Hematopoietic multipotent progenitor cell treated with erythropoietin and hydrocortisone succinate and interleukin-3 and kit ligand, for 17 days (in vitro differentiated cells): ENCODE measurements around the gene SALL2.

Source experiments
- DNase-seq: peaks from one replicate; pipeline ENCODE4 v3.0.0-alpha.2; 2015; ENCODE audit warnings: low spot score

Gene SALL2

GRCh38 chr14:21527318-21527679, 1.2 kb upstream of the SALL2 start:
- no peak for DNase-seq

DNA sequence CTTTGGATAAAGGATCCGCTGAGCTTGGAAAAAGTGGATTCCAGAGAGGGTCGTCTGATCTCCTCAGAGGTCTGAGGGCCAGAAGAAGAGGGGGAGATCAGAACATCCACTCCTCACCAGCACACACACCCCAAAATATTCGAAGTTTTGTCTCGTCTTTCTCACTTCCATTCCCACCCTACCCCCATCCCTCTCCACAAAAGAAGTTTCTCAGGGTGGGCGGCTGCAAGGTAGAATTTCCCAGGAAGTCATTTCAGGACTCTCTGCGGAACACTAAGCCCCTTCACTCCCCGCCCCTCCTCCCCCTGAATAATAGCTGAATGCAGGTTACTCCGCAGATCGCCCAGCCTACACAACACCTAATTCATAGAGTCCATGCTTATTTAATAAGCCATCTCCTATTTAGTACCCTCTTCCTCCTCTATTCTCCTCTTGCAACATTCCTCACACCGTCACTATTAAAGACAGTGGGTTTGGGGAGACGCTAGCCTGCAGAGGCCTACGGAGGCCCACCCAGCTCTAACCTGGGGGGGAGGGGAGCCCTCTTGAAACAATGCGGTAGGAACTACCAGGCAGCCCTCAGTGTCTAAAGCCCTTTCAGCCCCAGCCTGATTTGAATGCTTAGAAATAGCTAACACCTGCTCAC, 649 bp upstream of the SALL2 start:
- no peak for DNase-seq

- no peak for DNase-seq
Observed at GRCh38 chr14:21525571-21525961, 580 bp downstream of the SALL2 start.

- DNase-seq: no peak
Observed at GRCh38 chr14:21524575-21525490, 1.3 kb downstream of the SALL2 start.

DNA sequence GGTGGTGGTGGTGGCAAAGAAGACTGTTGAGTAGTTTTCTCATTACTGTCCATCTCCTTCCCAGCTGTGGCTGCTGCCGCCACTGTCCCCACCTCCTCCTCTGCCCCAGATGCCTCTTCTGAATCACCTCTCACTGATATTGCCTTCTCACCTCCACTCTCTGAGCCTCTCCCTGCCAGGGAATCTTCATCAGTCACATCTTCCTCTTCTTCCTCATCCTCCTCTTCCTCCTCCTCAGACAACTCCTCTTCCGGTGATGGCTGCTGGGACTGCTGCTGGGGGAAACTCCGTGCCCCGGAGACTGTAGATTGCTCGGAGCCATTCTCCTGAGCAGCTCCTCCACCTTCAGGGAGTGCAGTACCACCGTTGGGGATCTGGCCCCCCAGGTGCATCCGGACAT, 2.9 kb downstream of the SALL2 start:
- no peak for DNase-seq

DNA sequence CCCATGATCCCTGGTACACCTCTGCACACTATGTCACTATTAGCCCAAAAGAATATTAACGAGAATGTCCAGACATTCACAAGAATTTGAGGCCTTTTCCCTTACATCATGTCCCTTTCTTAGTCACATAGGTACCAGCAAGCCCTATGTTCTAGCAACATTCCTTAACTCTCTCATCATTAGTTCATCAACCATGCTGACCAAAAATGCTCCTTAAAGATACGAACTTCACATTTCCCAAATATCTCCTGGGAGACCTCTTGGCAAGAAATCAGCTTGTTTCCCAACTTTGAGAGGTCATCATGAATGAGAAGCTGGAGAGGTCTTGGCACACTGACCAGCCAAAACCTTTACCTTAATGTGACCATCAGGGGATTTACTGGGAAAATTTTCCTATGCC, 4.6 kb downstream of the SALL2 start:
- no peak for DNase-seq

DNA sequence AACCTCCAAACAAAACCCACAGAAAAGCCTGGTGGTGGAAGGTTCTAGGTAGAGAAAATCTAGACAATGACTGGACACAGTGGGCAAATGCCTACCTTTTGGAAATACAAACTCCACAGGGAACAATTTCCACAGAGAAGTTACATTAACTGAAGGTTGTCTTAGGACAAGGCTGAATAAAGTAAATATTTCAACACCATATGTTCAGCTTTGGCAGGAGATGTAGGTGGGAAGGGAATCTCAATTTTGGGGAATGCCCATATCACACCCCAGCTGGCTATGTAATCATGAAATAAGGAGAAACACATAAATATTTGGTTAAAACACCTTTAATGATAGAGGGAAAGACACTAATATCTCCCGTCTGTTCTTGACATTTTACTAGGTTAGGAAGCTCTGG, 5.4 kb downstream of the SALL2 start:
- DNase-seq: no peak

GRCh38 chr14:21518725-21519124, 7.4 kb downstream of the SALL2 start:
- DNase-seq: no peak

- no peak for DNase-seq
Observed at GRCh38 chr14:21514341-21514740, 11.8 kb downstream of the SALL2 start.

- DNase-seq: peak; percentile 97
Observed at GRCh38 chr14:21510735-21511657, 15.2 kb downstream of the SALL2 start, which contains the start of gene METTL3. Gene METTL3, minus strand, starts transcription at chr14:21511340. Its CDS starts 117 bp downstream, at chr14:21511223.

DNA sequence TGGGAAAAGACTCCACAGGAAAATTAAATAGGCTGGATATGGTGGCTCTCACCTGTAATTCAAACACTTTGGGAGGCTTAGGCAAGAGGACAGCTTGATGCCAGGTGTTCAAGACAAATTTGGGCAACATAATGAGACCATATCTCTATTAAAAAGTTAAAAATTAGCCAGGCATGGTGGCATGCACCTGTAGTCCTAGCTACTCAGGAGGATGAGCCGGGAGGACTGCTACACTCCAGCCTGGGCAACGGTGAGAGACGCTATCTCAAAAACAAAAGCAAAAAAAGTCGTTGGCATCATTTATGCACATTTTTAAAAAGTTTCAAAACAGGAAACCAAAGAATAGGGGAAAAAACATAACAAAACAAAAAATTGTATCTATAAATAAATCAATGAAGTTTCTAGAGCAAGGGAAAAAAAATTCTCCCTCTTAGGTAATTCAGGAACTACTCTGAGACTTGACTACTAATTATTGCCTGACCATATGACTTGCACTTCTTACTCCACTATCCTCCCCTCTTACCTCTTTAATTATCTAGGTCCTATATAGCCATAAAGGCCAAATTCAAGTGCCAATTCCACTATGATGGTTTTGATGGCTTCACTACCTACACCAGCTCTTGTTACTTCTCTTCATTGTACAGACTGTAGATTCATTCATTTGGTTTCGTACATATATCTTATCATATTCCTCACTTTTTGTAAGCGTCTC, 16.6 kb downstream of the SALL2 start:
- DNase-seq: no peak

DNA sequence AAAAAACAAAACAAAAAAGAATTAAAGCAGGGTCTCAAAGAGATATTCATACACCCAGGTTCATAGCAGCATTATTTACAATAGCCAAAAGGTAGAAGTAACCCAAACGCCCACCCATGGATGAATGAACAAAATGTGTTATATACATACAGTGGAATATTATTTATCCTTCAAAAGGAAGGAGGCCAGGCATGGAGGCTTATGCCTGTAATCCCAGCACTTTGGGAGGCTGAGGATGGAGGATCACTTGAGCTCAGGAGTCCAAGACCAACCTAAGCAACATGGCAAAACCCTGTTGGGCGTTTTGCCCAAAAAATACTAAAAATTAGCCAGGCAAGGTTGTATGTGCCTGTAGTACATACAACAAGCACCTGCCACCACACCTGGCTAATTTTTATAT, 19.6 kb downstream of the SALL2 start:
- no peak for DNase-seq

DNA sequence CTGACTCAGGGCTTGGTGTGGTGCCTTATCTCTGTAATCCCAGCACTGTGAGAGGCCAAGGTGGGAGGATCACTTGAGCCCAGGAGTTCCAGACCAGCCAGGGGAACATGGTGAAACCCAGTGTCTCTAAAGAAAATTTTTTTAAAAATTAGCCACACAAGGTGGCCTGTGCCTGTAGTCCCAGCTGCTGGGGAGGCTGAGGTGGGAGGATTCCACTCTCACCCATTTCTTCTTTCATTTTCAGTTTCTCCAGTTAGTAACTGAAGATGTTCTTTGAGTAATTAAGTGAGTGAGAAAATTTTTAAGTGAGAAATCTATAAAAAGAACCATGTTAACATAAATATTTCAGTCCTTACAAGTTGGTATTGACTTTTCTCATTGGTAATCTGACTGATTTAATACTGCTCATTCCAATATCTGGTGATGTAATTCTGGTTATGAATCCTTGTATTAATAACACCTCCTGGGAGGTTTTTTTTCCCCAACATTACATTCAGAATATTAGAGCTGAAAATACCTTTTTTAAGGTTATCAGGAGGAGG, 21.1 kb downstream of the SALL2 start:
- DNase-seq: no peak

DNA sequence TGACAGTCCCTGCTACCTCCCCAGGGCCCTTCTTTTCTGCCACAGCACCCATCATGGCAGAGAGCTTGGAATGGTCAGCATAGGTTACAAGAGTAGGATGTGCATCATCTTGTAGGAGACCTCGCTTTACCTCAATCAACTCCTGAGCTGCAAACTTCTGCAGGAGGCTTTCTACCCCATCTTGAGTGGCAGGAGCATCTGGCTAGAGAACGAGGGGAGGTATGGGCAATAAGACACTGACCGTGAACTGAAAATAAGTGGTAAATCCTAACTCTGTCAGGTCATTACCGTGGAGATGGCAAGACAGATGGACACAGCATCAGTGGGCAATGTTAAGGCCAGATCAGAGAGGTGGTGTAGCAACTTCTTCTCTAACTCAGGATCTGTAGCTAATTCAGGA, 22.8 kb downstream of the SALL2 start:
- no peak for DNase-seq

- DNase-seq: no peak
Observed at GRCh38 chr14:21501568-21501967, 24.6 kb downstream of the SALL2 start.

DNA sequence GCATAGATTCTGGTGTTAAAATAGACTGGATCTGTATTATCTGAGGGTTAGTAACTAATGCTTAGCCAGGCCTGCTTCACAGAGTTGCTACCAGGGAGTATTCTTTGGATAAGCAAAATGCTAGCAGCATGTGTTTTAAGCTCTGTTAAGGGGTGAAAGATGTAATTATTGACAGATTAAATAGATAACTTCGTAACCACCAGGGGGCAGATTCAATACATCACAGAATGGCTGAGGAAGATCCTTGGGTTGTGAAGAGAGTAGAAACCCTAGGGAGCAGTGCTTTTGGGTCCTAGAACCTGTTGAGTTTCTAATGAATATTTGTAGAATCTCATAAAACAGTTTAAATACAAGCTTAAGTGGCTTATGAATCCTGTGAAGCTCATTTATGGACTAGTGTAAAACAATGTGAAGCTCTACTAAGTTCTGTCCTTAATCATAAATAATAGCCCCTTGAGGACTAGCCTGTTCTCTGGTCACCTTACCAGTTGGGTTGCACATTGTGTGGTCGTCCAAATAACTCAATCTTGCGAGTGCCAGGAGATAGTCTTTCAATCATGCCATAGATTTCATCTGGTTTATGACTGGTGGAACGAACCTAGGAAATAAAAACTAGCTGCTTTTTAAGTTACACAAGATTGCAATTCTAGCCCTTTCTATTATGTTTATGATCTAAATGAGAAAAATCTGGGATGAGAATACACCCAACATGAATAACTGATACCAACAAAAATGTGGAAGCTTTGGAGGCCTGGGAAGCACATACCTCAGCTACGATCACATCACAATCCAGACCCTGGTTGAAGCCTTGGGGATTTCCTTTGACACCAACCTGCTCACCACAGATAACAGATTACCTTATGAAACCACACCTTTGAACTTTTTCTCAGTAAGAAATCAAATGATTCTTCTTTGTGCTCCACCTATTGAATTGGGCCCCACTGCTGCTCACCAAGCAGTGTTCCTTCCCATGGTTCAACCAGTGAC, 27.3 kb downstream of the SALL2 start:
- DNase-seq: peak; percentile 67

DNA sequence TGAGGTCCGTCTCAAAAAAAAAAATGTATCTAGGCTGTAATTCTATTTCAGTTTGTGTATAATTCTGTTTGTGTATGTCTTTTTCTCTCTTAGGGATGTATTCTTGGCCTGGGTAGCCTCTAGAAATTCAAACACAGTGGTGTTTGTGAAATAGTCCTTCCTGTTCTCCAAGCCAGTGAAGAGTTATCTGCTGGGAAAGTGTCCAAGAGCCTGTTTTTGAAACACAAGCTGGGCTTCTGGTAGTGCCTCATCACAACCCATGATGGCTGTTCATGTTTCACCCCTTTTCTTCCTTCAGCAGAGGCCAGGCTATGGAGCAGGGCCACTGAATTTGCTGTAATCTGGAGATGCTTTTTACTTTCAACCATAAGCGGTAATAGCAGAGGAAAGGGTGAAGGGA, 29.7 kb downstream of the SALL2 start:
- no peak for DNase-seq

DNA sequence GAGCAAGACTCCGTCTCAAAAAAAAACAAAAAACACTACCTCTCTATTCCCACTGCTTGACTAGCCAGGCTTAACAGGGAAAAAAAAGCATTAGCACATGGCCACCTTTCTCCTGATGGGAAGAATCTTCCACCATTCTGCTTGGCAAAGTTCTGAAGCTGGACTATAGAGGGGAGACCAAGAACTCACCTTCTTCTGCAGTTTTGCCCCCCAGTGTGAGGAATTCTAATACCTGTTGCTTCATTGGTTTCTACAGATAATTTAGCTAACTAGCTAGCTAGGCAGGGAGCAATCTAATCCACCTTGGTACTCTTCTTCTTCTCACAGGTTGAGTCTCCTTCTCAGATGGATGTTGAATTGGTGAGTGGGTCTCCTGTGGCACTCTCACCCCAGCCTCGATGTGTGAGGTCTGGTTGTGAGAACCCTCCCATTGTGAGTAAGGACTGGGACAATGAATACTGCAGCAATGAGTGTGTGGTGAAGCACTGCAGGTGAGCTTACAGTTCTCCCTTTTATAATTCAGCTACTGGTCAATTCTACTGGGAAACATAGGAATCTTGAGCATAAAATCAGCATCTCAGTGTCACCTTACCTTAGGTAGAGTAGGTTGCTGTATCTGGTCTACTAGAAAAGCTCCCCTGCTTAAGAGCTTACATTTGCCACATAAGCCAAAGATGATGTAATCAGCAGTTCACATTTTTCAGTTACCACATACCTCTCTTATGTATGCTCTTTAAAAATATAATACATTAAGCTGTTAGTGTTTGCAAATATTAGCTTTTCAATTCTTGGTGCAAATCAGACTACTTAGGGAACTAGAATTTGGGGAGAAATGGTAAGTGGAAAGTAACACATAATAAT, 31.0 kb downstream of the SALL2 start:
- DNase-seq: no peak

DNA sequence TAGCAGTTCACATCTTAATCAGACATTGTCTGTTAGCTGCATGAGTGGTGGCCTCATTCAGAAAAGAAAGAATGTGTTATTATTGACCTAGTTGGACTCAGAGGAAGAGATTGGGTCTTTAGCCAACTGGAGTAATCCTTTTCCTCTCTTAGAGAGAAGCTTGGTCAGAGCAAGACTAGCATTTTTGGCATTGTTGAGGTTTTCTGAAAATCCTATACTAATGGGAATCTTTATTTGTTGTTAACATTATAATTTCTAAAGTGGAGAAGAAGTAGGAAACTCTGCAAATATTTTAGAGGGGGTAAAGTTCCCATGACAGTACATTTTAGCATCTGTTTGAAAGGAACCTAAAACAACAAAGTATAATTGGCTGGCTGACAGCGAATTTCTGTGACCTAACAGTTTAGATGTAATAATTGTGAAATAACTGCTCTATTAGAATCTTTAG, 39.5 kb downstream of the SALL2 start:
- DNase-seq: no peak
